GM12878 (cell line): ENCODE data around the gene PHF10. TPM values are rescaled to one million over a fixed set of nuclear protein-coding genes. Genes with fewer than 3 reads are reported as not detected.

ENCODE experiments used
- CBX5 ChIP-seq: sonication (generic); IDR thresholded peaks from 2 replicates; pipeline ENCODE4 v1.6.1; 2016; ENCODE audit warnings: low read depth, moderate library complexity, mild to moderate bottlenecking, inconsistent platforms
- CHD4 ChIP-seq: fragments of 200-600 bp; sonication (generic); IDR thresholded peaks from 2 replicates; pipeline ENCODE4 v1.6.1; 2016; ENCODE audit warnings: mild to moderate bottlenecking
- EED ChIP-seq: sonication (generic); IDR thresholded peaks from 2 replicates; pipeline ENCODE4 v1.6.1; 2016; ENCODE audit warnings: antibody characterized with exemption, low read depth
- EGR1 ChIP-seq, 2 experiments: IDR thresholded peaks; 1 replicate in 1 of 2; 2 replicates in 1 of 2; pipeline ENCODE4 v1.6.1; 2011 to 2012; ENCODE audit warnings: low read depth in 2 of 2, low read length in 2 of 2, borderline replicate concordance in 1 of 2, mild to moderate bottlenecking in 1 of 2, moderate library complexity in 1 of 2
- ELK1 ChIP-seq: IDR thresholded peaks from 2 replicates; pipeline ENCODE4 v1.6.1; 2012; ENCODE audit warnings: low read depth, low read length, improper control_type of control experiment
- ETV6 ChIP-seq, 2 experiments: fragments of 450-650 bp in 1 of 2; IDR thresholded peaks in 1 of 2; conservative IDR thresholded peaks in 1 of 2; 2 replicates each; pipeline ENCODE4 v1.6.1; 2014; ENCODE audit warnings: antibody characterized with exemption in 1 of 2, borderline replicate concordance in 1 of 2, low read depth in 1 of 2, mild to moderate bottlenecking in 1 of 2, moderate library complexity in 1 of 2
- HDAC2 ChIP-seq: fragments of 200-600 bp; sonication (generic); IDR thresholded peaks from 2 replicates; pipeline ENCODE4 v1.6.1; 2017
- IKZF1 ChIP-seq: fragments of 450-650 bp; conservative IDR thresholded peaks from 2 replicates; pipeline ENCODE4 v1.6.1; 2017; ENCODE audit warnings: antibody characterized with exemption, mild to moderate bottlenecking
- KLF5 ChIP-seq: fragments of 450-650 bp; IDR thresholded peaks from 2 replicates; pipeline ENCODE4 v1.6.1; 2014; ENCODE audit warnings: mild to moderate bottlenecking; ENCODE audit not compliant: partially characterized antibody
- NFIC ChIP-seq: IDR thresholded peaks from 2 replicates; pipeline ENCODE4 v1.6.1; 2012; ENCODE audit warnings: low read depth, mild to moderate bottlenecking, inconsistent platforms, low read length, moderate library complexity
- NKRF ChIP-seq: fragments of 450-650 bp; conservative IDR thresholded peaks from 2 replicates; pipeline ENCODE4 v1.6.1; 2017; ENCODE audit warnings: mild to moderate bottlenecking, moderate library complexity
- PAX8 ChIP-seq: fragments of 450-650 bp; IDR thresholded peaks from 2 replicates; pipeline ENCODE4 v1.6.1; 2017; ENCODE audit warnings: mild to moderate bottlenecking, moderate library complexity
- POLR2AphosphoS5 ChIP-seq: IDR thresholded peaks from 2 replicates; pipeline ENCODE4 v1.6.1; 2011; ENCODE audit warnings: mild to moderate bottlenecking, low read length, inconsistent platforms
- POU2F2 ChIP-seq: IDR thresholded peaks from 3 replicates; pipeline ENCODE4 v1.6.1; 2011; ENCODE audit warnings: low read depth, mild to moderate bottlenecking, low read length, borderline replicate concordance
- PRDM15 ChIP-seq: fragments of 450-650 bp; formaldehyde crosslinking; IDR thresholded peaks from 2 replicates; pipeline ENCODE4 v1.4.0; 2020; ENCODE audit warnings: mild to moderate bottlenecking, moderate library complexity
- RBBP5 ChIP-seq: fragments of 200-600 bp; sonication (generic); conservative IDR thresholded peaks from 2 replicates; pipeline ENCODE4 v1.6.1; 2016
- SMAD5 ChIP-seq: IDR thresholded peaks from 2 replicates; pipeline ENCODE4 v1.6.1; 2016; ENCODE audit warnings: antibody characterized with exemption, low read depth
- SUZ12 ChIP-seq: fragments of 200-600 bp; sonication (generic); IDR thresholded peaks from one replicate; pipeline ENCODE4 v1.6.1; 2018; ENCODE audit warnings: antibody characterized with exemption, mild to moderate bottlenecking; ENCODE audit not compliant: unreplicated experiment
- TARDBP ChIP-seq: IDR thresholded peaks from 2 replicates; pipeline ENCODE4 v1.6.1; 2016; ENCODE audit warnings: borderline replicate concordance
- TCF3 ChIP-seq: IDR thresholded peaks from 2 replicates; pipeline ENCODE4 v1.6.1; 2012; ENCODE audit warnings: low read depth, mild to moderate bottlenecking, low read length, borderline replicate concordance; ENCODE audit not compliant: insufficient read depth
- ZNF622 ChIP-seq: fragments of 450-650 bp; IDR thresholded peaks from 2 replicates; pipeline ENCODE4 v1.6.1; 2017; ENCODE audit warnings: mild to moderate bottlenecking, inconsistent platforms
- ZZZ3 ChIP-seq: IDR thresholded peaks from 2 replicates; pipeline ENCODE4 v1.6.1; 2011; ENCODE audit warnings: low read depth; ENCODE audit not compliant: control insufficient read depth, insufficient read length
- polyA plus RNA-seq, 11 experiments: library from polyadenylated mRNA; depleted of rRNA in 4 of 11; unstranded in 6 of 11; stranded (reverse) in 5 of 11; fragments of >200 nt; fragmentation: Nextera tagmentation in 4 of 11; fragmentation: Illumina TruSeq in 1 of 11; extraction: Ambion mirVana in 4 of 11; extraction: Trizol in 1 of 11; gene quantifications; 1 replicate in 1 of 11; 2 replicates in 10 of 11; pipeline versions ENCODE4 v1.2.1 to v1.2.3, GENCODE V29; 2011 to 2016; ENCODE audit warnings: inconsistent platforms in 2 of 11, missing spikeins in 2 of 11, low read depth in 1 of 11
- total RNA-seq, 4 experiments: library from RNA; depleted of rRNA in 3 of 4; stranded (reverse); fragments of >200 nt in 3 of 4; fragmentation: Illumina TruSeq in 1 of 4; extraction: Trizol in 1 of 4; gene quantifications; 2 replicates each; pipeline versions ENCODE4 v1.2.1 to v1.2.3, GENCODE V29; 2013 to 2021
- TF ChIP-seq, protein P1 (sequence below): fragments of 450-650 bp; IDR thresholded peaks from 2 replicates; pipeline ENCODE4 v1.6.1; 2016; ENCODE audit warnings: mild to moderate bottlenecking

The PHF10 gene
- total and polyA plus RNA-seq, 10 of the 15 experiments (the other 5 are each of a cell fraction or from before 2014, with no cell fraction given): 3.8 to 35.6 (median 15.8) TPM

DNA sequence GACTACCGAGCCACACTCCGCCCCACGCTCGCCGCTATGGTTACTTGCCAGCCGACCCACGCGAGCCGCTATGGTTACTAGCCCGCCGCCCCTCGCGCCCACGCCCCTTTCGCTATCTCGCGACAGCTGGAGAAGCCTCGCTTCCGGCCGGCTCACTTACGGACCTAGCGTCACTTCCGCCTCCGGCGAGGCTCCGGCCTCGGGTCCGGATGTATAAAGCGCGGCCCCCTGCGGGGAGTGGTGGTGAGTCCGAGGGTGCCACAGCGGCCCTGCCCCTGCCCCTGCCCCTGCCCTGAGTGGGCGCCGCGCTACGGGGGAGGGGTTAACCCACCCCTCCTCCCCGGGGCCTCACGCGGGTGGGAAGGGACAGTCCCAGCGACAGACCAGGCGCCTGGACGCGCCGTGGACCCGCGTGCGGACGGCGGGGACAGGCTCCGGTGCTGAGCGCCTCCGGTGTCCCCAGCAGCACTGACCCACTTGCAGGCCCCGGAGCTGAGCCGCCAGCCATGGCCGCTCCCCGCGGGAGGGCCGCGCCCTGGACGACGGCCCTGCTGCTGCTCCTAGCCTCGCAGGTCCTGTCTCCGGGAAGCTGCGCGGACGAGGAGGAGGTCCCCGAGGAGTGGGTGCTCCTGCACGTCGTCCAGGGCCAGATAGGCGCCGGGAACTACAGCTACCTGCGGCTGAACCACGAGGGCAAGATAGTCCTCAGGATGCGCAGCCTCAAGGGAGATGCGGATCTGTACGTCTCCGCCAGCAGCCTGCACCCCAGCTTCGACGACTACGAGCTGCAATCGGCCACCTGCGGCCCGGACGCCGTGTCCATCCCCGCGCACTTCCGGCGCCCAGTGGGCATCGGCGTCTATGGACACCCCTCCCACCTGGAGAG is 22.1 kb downstream of the PHF10 start, which contains the start of the genes C6orf120 and WDR27 (continued):
- TF ChIP-seq PRDM15: no peak
- TF ChIP-seq, protein P1, sequence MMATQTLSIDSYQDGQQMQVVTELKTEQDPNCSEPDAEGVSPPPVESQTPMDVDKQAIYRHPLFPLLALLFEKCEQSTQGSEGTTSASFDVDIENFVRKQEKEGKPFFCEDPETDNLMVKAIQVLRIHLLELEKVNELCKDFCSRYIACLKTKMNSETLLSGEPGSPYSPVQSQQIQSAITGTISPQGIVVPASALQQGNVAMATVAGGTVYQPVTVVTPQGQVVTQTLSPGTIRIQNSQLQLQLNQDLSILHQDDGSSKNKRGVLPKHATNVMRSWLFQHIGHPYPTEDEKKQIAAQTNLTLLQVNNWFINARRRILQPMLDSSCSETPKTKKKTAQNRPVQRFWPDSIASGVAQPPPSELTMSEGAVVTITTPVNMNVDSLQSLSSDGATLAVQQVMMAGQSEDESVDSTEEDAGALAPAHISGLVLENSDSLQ: peak; percentile 51
- TF ChIP-seq POLR2AphosphoS5: peak; percentile 92
- 0 out of 2 replicates have a peak, but pooled peaks have one; percentile 44 for TF ChIP-seq RBBP5
- 0 out of 2 replicates have a peak, but pooled peaks have one; percentile 17 for TF ChIP-seq EED
- TF ChIP-seq KLF5: peak; percentile 50
- TF ChIP-seq IKZF1: peak; percentile 55
- no peak for TF ChIP-seq ZZZ3
- TF ChIP-seq ZNF622: no peak
- peak in 1 of 2 experiments; percentile 83; a peak in 2 of 3 replicates for TF ChIP-seq EGR1 (IDR thresholded peaks at IDR 0.05; ENCODE audit: borderline replicate concordance in 1 of 2, low read depth in 2 of 2, low read length in 2 of 2)
- peak; percentile 66; the same call in 1 of the 2 replicates for TF ChIP-seq TCF3
- peak; percentile 19; the same call in 1 of the 2 replicates for TF ChIP-seq NKRF
- no peak for TF ChIP-seq NFIC
- TF ChIP-seq CHD4: no peak
- TF ChIP-seq SUZ12: no peak
- TF ChIP-seq POU2F2: peak; percentile 76
- TF ChIP-seq PAX8: no peak
- TF ChIP-seq SMAD5: peak; percentile 78
- TF ChIP-seq CBX5: no peak
- no peak for TF ChIP-seq TARDBP
- peak; percentile 86 for TF ChIP-seq ELK1
- no peak for TF ChIP-seq HDAC2
- no peak for TF ChIP-seq ETV6 (conservative IDR thresholded peaks at IDR 0.05 in 1 of 2, IDR thresholded peaks at IDR 0.05 in 1 of 2; ENCODE audit: borderline replicate concordance in 1 of 2, low read depth in 1 of 2)
